ENCODE data around the gene DOCK8. TPM values are rescaled to one million over a fixed set of nuclear protein-coding genes. Genes with fewer than 3 reads are reported as not detected.

Gene DOCK8
- total and polyA plus RNA-seq, 2 experiments from 2014 or later: 0.94 to 1.2 TPM

DNA sequence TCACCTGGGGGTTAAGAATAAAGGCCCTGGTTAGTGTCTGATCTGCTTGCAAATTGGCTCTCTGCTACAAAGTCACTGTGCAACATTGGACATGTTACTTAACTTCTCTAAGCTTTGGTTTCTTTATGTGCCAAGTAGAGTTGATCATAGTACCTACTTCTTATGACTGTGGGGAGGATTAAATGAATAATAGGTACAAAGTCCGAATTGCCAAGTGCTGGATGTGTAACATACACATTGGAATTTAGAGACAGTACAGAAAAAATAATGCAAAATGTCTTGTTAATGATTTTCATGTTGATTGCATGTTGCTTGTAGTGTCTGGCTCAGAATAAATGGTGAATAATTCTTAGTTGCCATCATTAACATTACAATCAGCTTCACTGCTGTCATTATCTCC lies 2.2 kb downstream of the DOCK8 start (continued):
- TF ChIP-seq CTCF (conservative IDR thresholded peaks at IDR 0.05; ENCODE audit: low read depth in 2 of 2): no peak
- no peak for TF ChIP-seq EZH2 (IDR thresholded peaks at IDR 0.05; ENCODE audit: low read depth, unreplicated experiment)
- no peak for TF ChIP-seq EZH2phosphoT487 (IDR thresholded peaks at IDR 0.05; ENCODE audit: unreplicated experiment)
- TF ChIP-seq NANOG (IDR thresholded peaks at IDR 0.05; ENCODE audit: borderline replicate concordance): no peak
- TF ChIP-seq POLR2AphosphoS5 (IDR thresholded peaks at IDR 0.05; ENCODE audit: low read depth): no peak
- no peak for TF ChIP-seq CREB1 (CRISPR knock-in tag; IDR thresholded peaks at IDR 0.05; ENCODE audit: low read depth)
- TF ChIP-seq, protein P1, sequence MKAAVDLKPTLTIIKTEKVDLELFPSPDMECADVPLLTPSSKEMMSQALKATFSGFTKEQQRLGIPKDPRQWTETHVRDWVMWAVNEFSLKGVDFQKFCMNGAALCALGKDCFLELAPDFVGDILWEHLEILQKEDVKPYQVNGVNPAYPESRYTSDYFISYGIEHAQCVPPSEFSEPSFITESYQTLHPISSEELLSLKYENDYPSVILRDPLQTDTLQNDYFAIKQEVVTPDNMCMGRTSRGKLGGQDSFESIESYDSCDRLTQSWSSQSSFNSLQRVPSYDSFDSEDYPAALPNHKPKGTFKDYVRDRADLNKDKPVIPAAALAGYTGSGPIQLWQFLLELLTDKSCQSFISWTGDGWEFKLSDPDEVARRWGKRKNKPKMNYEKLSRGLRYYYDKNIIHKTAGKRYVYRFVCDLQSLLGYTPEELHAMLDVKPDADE (IDR thresholded peaks at IDR 0.05): no peak

DNA sequence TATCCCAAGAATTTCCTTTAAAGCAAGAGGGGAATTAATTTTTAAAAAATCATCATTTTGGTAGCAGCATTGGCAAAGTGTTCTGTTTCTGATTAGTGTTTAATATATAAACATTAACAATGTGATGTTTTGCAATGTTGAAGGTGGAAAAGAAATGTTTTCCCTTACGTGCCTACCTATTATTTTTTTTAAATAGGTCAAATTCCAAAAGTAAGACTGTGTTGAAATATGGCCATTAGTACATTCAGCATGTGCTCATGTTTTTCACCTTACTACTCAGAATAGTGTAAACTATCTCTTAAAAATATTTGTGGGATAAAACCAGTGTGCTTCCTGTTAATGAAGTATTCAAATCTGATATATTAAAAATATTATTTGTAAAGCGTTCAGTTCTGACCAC lies 3.3 kb downstream of the DOCK8 start:
- no peak for ATAC-seq
- Mint-ChIP-seq H3K27ac (no peak overlapping the region), H3K27me3 (ENCODE audit: insufficient read depth, low read depth, poor library complexity) (peaks cover 26% of the 10 kb centered on the region), H3K9me3 (no peaks in the 10 kb centered on the region; the same call in 2 of the 3 replicates), H3K36me3 (ENCODE audit: low read depth) (no peaks in the 10 kb centered on the region), H3K4me3 (no peak overlapping the region), H3K4me1 (peaks cover 16% of the 10 kb centered on the region)
- Histone ChIP-seq H3K4me2 (0 out of 2 replicates have a peak overlapping the region, but pooled peaks have one; percentile 28), H3K27me3 (ENCODE audit: insufficient read depth) (peaks cover 39% of the 10 kb centered on the region), H3K4me1 (ENCODE audit: insufficient read depth) (peaks cover 14% of the 10 kb centered on the region), H3K9me2 (ENCODE audit: insufficient read depth) (no peaks in the 10 kb centered on the region), H3K27ac (ENCODE audit: low read depth) (no peak overlapping the region), H4K20me1 (replicated peaks; ENCODE audit: insufficient read depth) (no peaks in the 10 kb centered on the region), H3K4me3 (no peak overlapping the region), H3K36me3 (ENCODE audit: insufficient read depth) (no peaks in the 10 kb centered on the region), H3F3A (replicated peaks; ENCODE audit: low read depth) (peaks cover 6% of the 10 kb centered on the region; the same call in 1 of the 2 replicates), H2AFZ (no peak overlapping the region), H3K79me2 (replicated peaks; ENCODE audit: insufficient read depth) (no peaks in the 10 kb centered on the region)
- no peak for DNase-seq (ENCODE audit: low spot score)
- no peak for TF ChIP-seq ZNF331 (CRISPR knock-in tag; IDR thresholded peaks at IDR 0.05; ENCODE audit: low read depth)
- no peak for TF ChIP-seq EZH2phosphoT487 (IDR thresholded peaks at IDR 0.05; ENCODE audit: unreplicated experiment)
- TF ChIP-seq EZH2 (IDR thresholded peaks at IDR 0.05; ENCODE audit: low read depth, unreplicated experiment): no peak
- no peak for TF ChIP-seq ZNF114 (CRISPR knock-in tag; IDR thresholded peaks at IDR 0.05)
- no peak for TF ChIP-seq STAT1 (IDR thresholded peaks at IDR 0.05; ENCODE audit: unreplicated experiment)
- no peak for TF ChIP-seq CTCF (conservative IDR thresholded peaks at IDR 0.05; ENCODE audit: low read depth in 2 of 2)
- TF ChIP-seq JUNB (IDR thresholded peaks at IDR 0.05; ENCODE audit: unreplicated experiment): no peak
- TF ChIP-seq, protein P1 (IDR thresholded peaks at IDR 0.05): no peak
- no peak for TF ChIP-seq POLR2AphosphoS5 (IDR thresholded peaks at IDR 0.05; ENCODE audit: low read depth)
- TF ChIP-seq REST (IDR thresholded peaks at IDR 0.05; ENCODE audit: unreplicated experiment): no peak

Data from GM23338 (cell line).